Inflammatory macrophage treated with lipopolysaccharide for 1 hour (primary cell): ENCODE results near the gene GMPR.
A peak's percentile ranks its signal among the peaks of the same experiment; 100 is the strongest.
"Not testable (repeated sequence)": the region's sequence is repeated elsewhere in the genome, so short reads cannot be mapped to it uniquely, and the experiment has no call there.

Experiments used
- DNase-seq, 2 donors: peaks; one replicate each; pipeline ENCODE4 v3.0.0-alpha.2; 2020 to 2022

The GMPR gene

GRCh38 chr6:16238057-16238962, at the start of gene GMPR:
Gene GMPR (plus strand): TSS chr6:16238587. CDS start chr6:16238694, 107 bp downstream.
- DNase-seq: peak; percentile 57 to 73

- no peak for DNase-seq
These were observed 48.2 kb upstream of the GMPR start for GRCh38 chr6:16190214-16190613.

- no peak for DNase-seq
These were observed 42.0 kb upstream of the GMPR start for GRCh38 chr6:16196260-16196983.

GRCh38 chr6:16196984-16197546, 41.3 kb upstream of the GMPR start:
- no peak for DNase-seq

GRCh38 chr6:16198061-16198705, 40.2 kb upstream of the GMPR start:
- no peak for DNase-seq

GRCh38 chr6:16199804-16200203, 38.6 kb upstream of the GMPR start:
- DNase-seq: no peak

GRCh38 chr6:16200321-16200883, 38.0 kb upstream of the GMPR start:
- DNase-seq: no peak

GRCh38 chr6:16201706-16202105, 36.7 kb upstream of the GMPR start:
- DNase-seq: no peak

- no peak for DNase-seq
These were observed 33.6 kb upstream of the GMPR start for GRCh38 chr6:16204653-16205376.

- no peak for DNase-seq
These were observed 32.8 kb upstream of the GMPR start for GRCh38 chr6:16205377-16206144.

- peak; percentile 39 to 80 for DNase-seq
These were observed 31.8 kb upstream of the GMPR start for GRCh38 chr6:16206595-16207037.

- no peak for DNase-seq
These were observed 29.4 kb upstream of the GMPR start for GRCh38 chr6:16208989-16209388.

- no peak for DNase-seq
These were observed 28.8 kb upstream of the GMPR start for GRCh38 chr6:16209539-16209938.

- no peak for DNase-seq
These were observed 26.1 kb upstream of the GMPR start for GRCh38 chr6:16212276-16212675.

- DNase-seq: no peak
These were observed 21.8 kb upstream of the GMPR start for GRCh38 chr6:16216501-16217155.

GRCh38 chr6:16217156-16217721, 21.1 kb upstream of the GMPR start:
- DNase-seq: no peak

- DNase-seq: no peak
These were observed 15.6 kb upstream of the GMPR start for GRCh38 chr6:16222826-16223225.

- no peak for DNase-seq
These were observed 15.0 kb upstream of the GMPR start for GRCh38 chr6:16223362-16223761.

GRCh38 chr6:16224409-16224808, 14.0 kb upstream of the GMPR start:
- DNase-seq: no peak

- DNase-seq: not testable (repeated sequence)
These were observed 13.2 kb upstream of the GMPR start for GRCh38 chr6:16225062-16225731.
